Neuronal stem cell (in vitro differentiated cells): ENCODE data around the gene APOBR.
"Not testable (repeated sequence)": the region's sequence is repeated elsewhere in the genome, so short reads cannot be mapped to it uniquely, and the experiment has no call there.

Source experiments
- DNase-seq: peaks from one replicate; pipeline ENCODE4 v3.0.0-alpha.2; 2013; ENCODE audit warnings: low spot score
- H2AFZ ChIP-seq: one replicate; pipeline ENCODE4 v1.6.1; 2013; ENCODE audit warnings: mild to moderate bottlenecking, low read length, inconsistent platforms
- H2AK5ac ChIP-seq: 2 replicates; pipeline ENCODE4 v1.6.1; 2013; ENCODE audit warnings: low read depth, mild to moderate bottlenecking, inconsistent platforms, low read length, moderate library complexity, mixed read lengths
- H2BK120ac ChIP-seq: 2 replicates; pipeline ENCODE4 v1.6.1; 2013; ENCODE audit warnings: low read depth, mild to moderate bottlenecking, inconsistent platforms, low read length, moderate library complexity, mixed read lengths
- H2BK12ac ChIP-seq: one replicate; pipeline ENCODE4 v1.6.1; 2013; ENCODE audit warnings: low read length, inconsistent platforms
- H2BK15ac ChIP-seq: 2 replicates; pipeline ENCODE4 v1.6.1; 2013; ENCODE audit warnings: mild to moderate bottlenecking, low read length, inconsistent platforms, mixed read lengths
- H2BK5ac ChIP-seq: one replicate; pipeline ENCODE4 v1.6.1; 2013; ENCODE audit warnings: inconsistent platforms, mild to moderate bottlenecking, low read length, moderate library complexity
- H3K14ac ChIP-seq: one replicate; pipeline ENCODE4 v1.6.1; 2013; ENCODE audit warnings: low read length, inconsistent platforms
- H3K18ac ChIP-seq: 2 replicates; pipeline ENCODE4 v1.6.1; 2013; ENCODE audit warnings: low read length, inconsistent platforms
- H3K23ac ChIP-seq: 2 replicates; pipeline ENCODE4 v1.6.1; 2013; ENCODE audit warnings: low read depth, mild to moderate bottlenecking, mixed read lengths, low read length, inconsistent platforms; ENCODE audit not compliant: poor library complexity
- H3K27ac ChIP-seq: replicated peaks from 3 replicates; pipeline ENCODE4 v1.5.1; 2013; ENCODE audit warnings: low read length, inconsistent platforms
- H3K27me3 ChIP-seq, 3 experiments: 2 replicates each; pipeline ENCODE4 v1.6.1; 2013; ENCODE audit warnings: low read length in 3 of 3, mild to moderate bottlenecking in 2 of 3, inconsistent platforms in 1 of 3, low read depth in 1 of 3, mixed read lengths in 1 of 3, moderate library complexity in 1 of 3; ENCODE audit not compliant: control insufficient read depth in 3 of 3, insufficient read depth in 3 of 3
- H3K36me3 ChIP-seq, 2 donors: replicated peaks in 1 of 2; 2 replicates each; pipeline ENCODE4 v1.6.1; 2013; ENCODE audit warnings: low read length in 2 of 2; ENCODE audit not compliant: control insufficient read depth in 2 of 2, insufficient read depth in 2 of 2
- H3K4ac ChIP-seq: 2 replicates; pipeline ENCODE4 v1.6.1; 2013; ENCODE audit warnings: inconsistent platforms, mild to moderate bottlenecking, low read length, moderate library complexity
- H3K4me1 ChIP-seq, 2 donors: 1 replicate in 1 of 2; 2 replicates in 1 of 2; pipeline ENCODE4 v1.6.1; 2013; ENCODE audit warnings: low read length in 2 of 2, low read depth in 1 of 2; ENCODE audit not compliant: control insufficient read depth in 2 of 2, insufficient read depth in 1 of 2
- H3K4me2 ChIP-seq: one replicate; pipeline ENCODE4 v1.6.1; 2013; ENCODE audit warnings: mild to moderate bottlenecking, low read length, inconsistent platforms; ENCODE audit not compliant: insufficient read depth, poor library complexity, severe bottlenecking
- H3K4me3 ChIP-seq, 2 donors: 2 replicates each; pipeline ENCODE4 v1.5.1; 2013; ENCODE audit warnings: low read length in 2 of 2, mild to moderate bottlenecking in 2 of 2, inconsistent platforms in 1 of 2, moderate library complexity in 1 of 2
- H3K79me1 ChIP-seq: one replicate; pipeline ENCODE4 v1.6.1; 2013; ENCODE audit warnings: low read depth, mild to moderate bottlenecking, inconsistent platforms, low read length, moderate library complexity
- H3K9ac ChIP-seq: one replicate; pipeline ENCODE4 v1.6.1; 2013; ENCODE audit warnings: mild to moderate bottlenecking, low read depth, low read length, inconsistent platforms; ENCODE audit not compliant: poor library complexity
- H3K9me3 ChIP-seq, 2 donors: replicated peaks in 1 of 2; 2 replicates each; pipeline versions ENCODE3 to v1.6.1; 2013; ENCODE audit warnings: low read length in 2 of 2, mild to moderate bottlenecking in 2 of 2, inconsistent platforms in 1 of 2, low read depth in 1 of 2, mixed read lengths in 1 of 2, moderate library complexity in 1 of 2; ENCODE audit not compliant: control insufficient read depth in 2 of 2, insufficient read depth in 1 of 2
- H4K8ac ChIP-seq: one replicate; pipeline ENCODE4 v1.6.1; 2013; ENCODE audit warnings: low read depth, mild to moderate bottlenecking, inconsistent platforms, low read length, moderate library complexity
- H4K91ac ChIP-seq: one replicate; pipeline ENCODE4 v1.6.1; 2013; ENCODE audit warnings: low read length, low read depth, mild to moderate bottlenecking, inconsistent platforms; ENCODE audit not compliant: poor library complexity
- WGBS, 2 donors: extraction: QIAGEN DNeasy Blood & Tissue Kit; methylation state at CpG; one replicate each; pipeline ENCODE4 v1.1.7; 2013; ENCODE audit warnings: missing lambda C conversion rate in 2 of 2, mixed read lengths in 1 of 2; ENCODE audit not compliant: insufficient read length in 2 of 2, insufficient replicate concordance in 1 of 2; ENCODE audit errors: extremely low coverage in 2 of 2; 5-methylcytosine and 5-hydroxymethylcytosine counted together

The APOBR gene

GRCh38 chr16:28527100-28527785 lies 32.8 kb downstream of the APOBR start:
- H3K79me1 ChIP-seq, H2BK5ac ChIP-seq, H3K18ac ChIP-seq, H3K4me1 ChIP-seq, H3K9ac ChIP-seq, H3K36me3 ChIP-seq, H2AFZ ChIP-seq, H2BK15ac ChIP-seq, H3K4ac ChIP-seq, H3K4me3 ChIP-seq, H4K91ac ChIP-seq, H4K8ac ChIP-seq, H2AK5ac ChIP-seq, H3K27me3 ChIP-seq, H3K14ac ChIP-seq, H2BK120ac ChIP-seq, H2BK12ac ChIP-seq, DNase-seq, H3K27ac ChIP-seq, H3K9me3 ChIP-seq, H3K4me2 ChIP-seq, H3K23ac ChIP-seq: not testable (repeated sequence)
- no CpG with 5 or more reads among the region's 7 CpGs for WGBS, 2 donors

- no peak overlapping the region for H3K27ac ChIP-seq
- H4K91ac ChIP-seq, result no peak overlapping the region
- no peak overlapping the region for H2AK5ac ChIP-seq
- H2BK15ac ChIP-seq, result no peak overlapping the region
- H3K79me1 ChIP-seq, result no peaks in the 10 kb centered on the region
- no peak overlapping the region for H3K23ac ChIP-seq
- H3K27me3 ChIP-seq, result peaks cover 0 to 6% (median 2%) of the 10 kb centered on the region in 3 experiments
- H2BK12ac ChIP-seq, result no peak overlapping the region
- H4K8ac ChIP-seq, result no peak overlapping the region
- no peak for DNase-seq
- no peak overlapping the region for H3K4me3 ChIP-seq
- WGBS, 2 donors, result no CpG with 5 or more reads among the region's 5 CpGs
- no peak overlapping the region for H2BK5ac ChIP-seq
- no peak overlapping the region for H2AFZ ChIP-seq
- H3K4me2 ChIP-seq, result no peak overlapping the region
- H2BK120ac ChIP-seq, result no peak overlapping the region
- H3K36me3 ChIP-seq, result no peaks in the 10 kb centered on the region
- H3K9me3 ChIP-seq, result peaks cover 0 to 3% of the 10 kb centered on the region in 2 donors
- H3K4me1 ChIP-seq, result peaks cover 2% of the 10 kb centered on the region in 2 donors
- no peak overlapping the region for H3K9ac ChIP-seq
- no peak overlapping the region for H3K14ac ChIP-seq
- no peak overlapping the region for H3K18ac ChIP-seq
- no peak overlapping the region for H3K4ac ChIP-seq
Measured at GRCh38 chr16:28527985-28528384, 33.5 kb downstream of the APOBR start.

GRCh38 chr16:28528463-28528867 lies 34.0 kb downstream of the APOBR start:
- H4K8ac ChIP-seq, result no peak overlapping the region
- no peak for DNase-seq
- H2BK120ac ChIP-seq, result no peak overlapping the region
- H3K36me3 ChIP-seq, result no peaks in the 10 kb centered on the region
- no peak overlapping the region for H3K23ac ChIP-seq
- H2BK5ac ChIP-seq, result no peak overlapping the region
- H3K4me3 ChIP-seq, result no peak overlapping the region
- no CpG with 5 or more reads among the region's 5 CpGs for WGBS, 2 donors
- no peak overlapping the region for H2BK12ac ChIP-seq
- no peak overlapping the region for H3K27ac ChIP-seq
- no peak overlapping the region for H3K18ac ChIP-seq
- H3K79me1 ChIP-seq, result no peaks in the 10 kb centered on the region
- H2AK5ac ChIP-seq, result no peak overlapping the region
- peaks cover 2% of the 10 kb centered on the region in 2 donors for H3K4me1 ChIP-seq
- peak overlapping the region; percentile 37 for H2BK15ac ChIP-seq
- H4K91ac ChIP-seq, result no peak overlapping the region
- H3K4ac ChIP-seq, result no peak overlapping the region
- H3K4me2 ChIP-seq, result no peak overlapping the region
- H3K14ac ChIP-seq, result no peak overlapping the region
- H2AFZ ChIP-seq, result no peak overlapping the region
- no peak overlapping the region for H3K9ac ChIP-seq
- H3K27me3 ChIP-seq, result peaks cover 0 to 7% (median 2%) of the 10 kb centered on the region in 3 experiments
- peaks cover 0 to 3% of the 10 kb centered on the region in 2 donors for H3K9me3 ChIP-seq

- no peak overlapping the region for H3K27ac ChIP-seq
- H4K8ac ChIP-seq, result no peak overlapping the region
- no peak overlapping the region for H3K4ac ChIP-seq
- H2BK12ac ChIP-seq, result no peak overlapping the region
- H2BK15ac ChIP-seq, result no peak overlapping the region
- H3K18ac ChIP-seq, result no peak overlapping the region
- H3K79me1 ChIP-seq, result no peaks in the 10 kb centered on the region
- H3K9ac ChIP-seq, result no peak overlapping the region
- DNase-seq, result no peak
- H4K91ac ChIP-seq, result no peak overlapping the region
- H3K36me3 ChIP-seq, result no peaks in the 10 kb centered on the region
- no peak overlapping the region for H2AK5ac ChIP-seq
- H3K27me3 ChIP-seq, result peaks cover 0 to 7% (median 2%) of the 10 kb centered on the region in 3 experiments
- H2AFZ ChIP-seq, result no peak overlapping the region
- H3K4me1 ChIP-seq, result peaks cover 2% of the 10 kb centered on the region in 2 donors
- H3K14ac ChIP-seq, result no peak overlapping the region
- H2BK120ac ChIP-seq, result no peak overlapping the region
- H3K23ac ChIP-seq, result no peak overlapping the region
- H3K4me2 ChIP-seq, result no peak overlapping the region
- no peak overlapping the region for H2BK5ac ChIP-seq
- H3K9me3 ChIP-seq, result peaks cover 0 to 3% of the 10 kb centered on the region in 2 donors
- no peak overlapping the region for H3K4me3 ChIP-seq
Measured at GRCh38 chr16:28529124-28529523, 34.7 kb downstream of the APOBR start.
